Neural cell (in vitro differentiated cells): ENCODE data around the gene SCUBE1. TPM values are rescaled to one million over a fixed set of nuclear protein-coding genes. Genes with fewer than 3 reads are reported as not detected.

Source experiments
- H2AFZ ChIP-seq: fragments of 200-600, 300-800 bp; sonication (generic), shearing (Covaris generic); 2 replicates; pipeline ENCODE4 v1.6.0; 2014; ENCODE audit warnings: low read depth, mild to moderate bottlenecking, antibody characterized with exemption, low read length, moderate library complexity
- H3F3A ChIP-seq: fragments of 200-600 bp; shearing (Covaris generic); 2 replicates; pipeline ENCODE4 v1.6.1; 2016; ENCODE audit warnings: mild to moderate bottlenecking, moderate library complexity, mixed read lengths, antibody characterized with exemption, low read length; ENCODE audit not compliant: insufficient read depth, poor library complexity, severe bottlenecking
- H3K27ac ChIP-seq: fragments of 200-600, 300-800 bp; sonication (generic), shearing (Covaris generic); 2 replicates; pipeline ENCODE4 v1.5.1; 2014; ENCODE audit warnings: mild to moderate bottlenecking, low read length, moderate library complexity
- H3K27me3 ChIP-seq: fragments of 300-800, 200-600 bp; sonication (generic), shearing (Covaris generic); 2 replicates; pipeline ENCODE4 v1.6.0; 2014; ENCODE audit warnings: mild to moderate bottlenecking, low read depth, low read length, moderate library complexity; ENCODE audit not compliant: insufficient read depth
- H3K36me3 ChIP-seq: fragments of 300-800, 200-600 bp; sonication (generic), shearing (Covaris generic); 2 replicates; pipeline ENCODE4 v1.5.1; 2014; ENCODE audit warnings: mild to moderate bottlenecking, antibody characterized with exemption, low read length, moderate library complexity; ENCODE audit not compliant: insufficient read depth
- H3K4me2 ChIP-seq: fragments of 300-800, 200-600 bp; sonication (generic), shearing (Covaris generic); 2 replicates; pipeline ENCODE4 v1.6.0; 2014; ENCODE audit warnings: mild to moderate bottlenecking, low read length
- H3K4me3 ChIP-seq: fragments of 300-800, 200-600 bp; sonication (generic), shearing (Covaris generic); 2 replicates; pipeline ENCODE4 v1.5.1; 2014; ENCODE audit warnings: mild to moderate bottlenecking, low read length, moderate library complexity
- H3K79me2 ChIP-seq: fragments of 200-600 bp; shearing (Covaris generic); replicated peaks from 2 replicates; pipeline ENCODE4 v1.6.0; 2014; ENCODE audit warnings: mild to moderate bottlenecking, low read length, moderate library complexity; ENCODE audit not compliant: insufficient read depth
- H3K9ac ChIP-seq: fragments of 300-800, 200-600 bp; sonication (generic), shearing (Covaris generic); 2 replicates; pipeline ENCODE4 v1.6.1; 2016; ENCODE audit warnings: mild to moderate bottlenecking, low read length, mixed read lengths
- H3K9me2 ChIP-seq: fragments of 200-600 bp; shearing (Covaris generic); 2 replicates; pipeline ENCODE4 v1.6.1; 2016; ENCODE audit warnings: mild to moderate bottlenecking, low read length, mixed read lengths; ENCODE audit not compliant: insufficient read depth
- H3K9me3 ChIP-seq: fragments of 200-600, 300-800 bp; sonication (generic), shearing (Covaris generic); 2 replicates; pipeline ENCODE4 v1.6.1; 2016; ENCODE audit warnings: mild to moderate bottlenecking, mixed run types, low read length, moderate library complexity, mixed read lengths
- H4K20me1 ChIP-seq: fragments of 200-600 bp; shearing (Covaris generic); 2 replicates; pipeline ENCODE4 v1.6.1; 2016; ENCODE audit warnings: mild to moderate bottlenecking, mixed run types; ENCODE audit not compliant: insufficient read depth
- CTCF ChIP-seq: fragments of 450-650 bp; IDR thresholded peaks from 2 replicates; pipeline ENCODE4 v1.5.1; 2014; ENCODE audit warnings: antibody characterized with exemption, mild to moderate bottlenecking, moderate library complexity; ENCODE audit not compliant: poor library complexity, severe bottlenecking
- EP300 ChIP-seq: fragments of 450-650 bp; conservative IDR thresholded peaks from 2 replicates; pipeline ENCODE4 v1.6.1; 2014; ENCODE audit warnings: antibody characterized with exemption, mild to moderate bottlenecking, moderate library complexity; ENCODE audit not compliant: poor library complexity, severe bottlenecking
- EZH2 ChIP-seq: fragments of 200-600, 300-800 bp; shearing (Covaris generic), sonication (generic); IDR thresholded peaks from 2 replicates; pipeline ENCODE4 v1.6.1; 2014; ENCODE audit warnings: antibody characterized with exemption, low read length, borderline replicate concordance, mild to moderate bottlenecking; ENCODE audit not compliant: insufficient read depth, poor library complexity, severe bottlenecking
- MXI1 ChIP-seq: fragments of 450-650 bp; conservative IDR thresholded peaks from 2 replicates; pipeline ENCODE4 v1.6.1; 2014; ENCODE audit warnings: antibody characterized with exemption, mild to moderate bottlenecking; ENCODE audit not compliant: poor library complexity, severe bottlenecking
- POLR2AphosphoS5 ChIP-seq: IDR thresholded peaks from 2 replicates; pipeline ENCODE4 v1.6.1; 2012
- RAD21 ChIP-seq: fragments of 450-650 bp; conservative IDR thresholded peaks from 2 replicates; pipeline ENCODE4 v1.6.1; 2014; ENCODE audit warnings: antibody characterized with exemption, mild to moderate bottlenecking, moderate library complexity
- REST ChIP-seq: IDR thresholded peaks from 2 replicates; pipeline ENCODE4 v1.6.1; 2012; ENCODE audit warnings: borderline replicate concordance
- SMC3 ChIP-seq: fragments of 450-650 bp; conservative IDR thresholded peaks from 2 replicates; pipeline ENCODE4 v1.6.1; 2014; ENCODE audit warnings: antibody characterized with exemption, mild to moderate bottlenecking, moderate library complexity; ENCODE audit not compliant: poor library complexity
- TAF1 ChIP-seq: IDR thresholded peaks from 2 replicates; pipeline ENCODE4 v1.6.1; 2012; ENCODE audit warnings: low read depth
- polyA plus RNA-seq: library from polyadenylated mRNA; depleted of rRNA; stranded (reverse); fragments of >200 nt; gene quantifications from 2 replicates; pipeline ENCODE4 v1.2.3, GENCODE V29; 2014

SCUBE1 gene
- polyA plus RNA-seq, 1 donor from 2014 or later: 8.4 TPM

GRCh38 chr22:43289976-43290721 lies 53.0 kb downstream of the SCUBE1 start:
- no peak for TF ChIP-seq REST
- TF ChIP-seq POLR2AphosphoS5: no peak
- no peak for TF ChIP-seq RAD21
- TF ChIP-seq MXI1: no peak
- TF ChIP-seq EZH2: no peak
- TF ChIP-seq TAF1: no peak
- TF ChIP-seq EP300: no peak
- TF ChIP-seq CTCF: no peak
- no peak for TF ChIP-seq SMC3
- Histone ChIP-seq H3K27ac (no peak overlapping the region), H3K9me2 (no peaks in the 10 kb centered on the region), H2AFZ (no peak overlapping the region), H3K9ac (no peak overlapping the region), H3K4me2 (no peak overlapping the region), H3K4me3 (no peak overlapping the region), H3K36me3 (no peaks in the 10 kb centered on the region), H3K9me3 (no peaks in the 10 kb centered on the region), H3K79me2 (no peaks in the 10 kb centered on the region), H3K27me3 (no peaks in the 10 kb centered on the region), H3F3A (no peaks in the 10 kb centered on the region), H4K20me1 (no peaks in the 10 kb centered on the region)

GRCh38 chr22:43289531-43289963 lies 53.6 kb downstream of the SCUBE1 start:
- H3K27me3 ChIP-seq: no peaks in the 10 kb centered on the region
- no peaks in the 10 kb centered on the region for H3K36me3 ChIP-seq
- no peak overlapping the region for H3K4me2 ChIP-seq
- H4K20me1 ChIP-seq: no peaks in the 10 kb centered on the region
- H3K4me3 ChIP-seq: no peak overlapping the region
- no peak overlapping the region for H3K27ac ChIP-seq
- TF ChIP-seq TAF1 (no peak), SMC3 (no peak), REST (no peak), CTCF (no peak), MXI1 (no peak), EP300 (no peak), RAD21 (no peak), EZH2 (no peak), POLR2AphosphoS5 (no peak)
- H3K79me2 ChIP-seq: no peaks in the 10 kb centered on the region
- H2AFZ ChIP-seq: no peak overlapping the region
- no peaks in the 10 kb centered on the region for H3K9me2 ChIP-seq
- no peaks in the 10 kb centered on the region for H3K9me3 ChIP-seq
- no peaks in the 10 kb centered on the region for H3F3A ChIP-seq
- no peak overlapping the region for H3K9ac ChIP-seq
